NCI-H345 treated with DMSO at 0.1 percent for 48 hours (cell line): ENCODE measurements around the gene PAPPA2.
"Not testable (repeated sequence)": the region's sequence is repeated elsewhere in the genome, so short reads cannot be mapped to it uniquely, and the experiment has no call there.

Experiments
- DNase-seq: peaks from one replicate; lab custom pipeline; 2025; ENCODE audit not compliant: unreplicated experiment; lab: John Stamatoyannopoulos, UW

The PAPPA2 gene

GRCh38 chr1:176551146-176551545 is 88.2 kb downstream of the PAPPA2 start:
- DNase-seq = no peak

GRCh38 chr1:176552217-176552991 is 89.4 kb downstream of the PAPPA2 start:
- DNase-seq = no peak

DNA sequence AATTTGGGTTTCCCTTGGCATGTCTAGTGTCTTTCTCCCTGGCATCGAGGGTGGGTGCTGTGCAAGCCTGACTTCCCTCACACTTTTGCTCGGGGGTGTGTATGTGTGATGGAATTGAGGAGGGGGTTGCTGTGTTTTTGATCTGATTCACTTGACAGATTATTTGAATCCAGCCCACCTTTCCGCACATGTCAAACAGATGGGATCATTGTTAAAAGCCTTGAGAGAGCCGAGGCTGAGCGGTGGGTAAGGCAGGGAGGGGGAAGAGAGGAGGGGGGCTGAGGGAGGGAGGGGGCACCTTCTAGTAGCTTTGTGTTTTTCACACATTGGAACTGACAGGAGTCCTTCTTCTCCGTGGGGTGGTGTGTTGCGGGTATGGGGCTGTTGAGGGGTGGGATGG is 90.0 kb downstream of the PAPPA2 start:
- no peak for DNase-seq

- DNase-seq = no peak
Observed at GRCh38 chr1:176556288-176556687, 93.3 kb downstream of the PAPPA2 start.

DNA sequence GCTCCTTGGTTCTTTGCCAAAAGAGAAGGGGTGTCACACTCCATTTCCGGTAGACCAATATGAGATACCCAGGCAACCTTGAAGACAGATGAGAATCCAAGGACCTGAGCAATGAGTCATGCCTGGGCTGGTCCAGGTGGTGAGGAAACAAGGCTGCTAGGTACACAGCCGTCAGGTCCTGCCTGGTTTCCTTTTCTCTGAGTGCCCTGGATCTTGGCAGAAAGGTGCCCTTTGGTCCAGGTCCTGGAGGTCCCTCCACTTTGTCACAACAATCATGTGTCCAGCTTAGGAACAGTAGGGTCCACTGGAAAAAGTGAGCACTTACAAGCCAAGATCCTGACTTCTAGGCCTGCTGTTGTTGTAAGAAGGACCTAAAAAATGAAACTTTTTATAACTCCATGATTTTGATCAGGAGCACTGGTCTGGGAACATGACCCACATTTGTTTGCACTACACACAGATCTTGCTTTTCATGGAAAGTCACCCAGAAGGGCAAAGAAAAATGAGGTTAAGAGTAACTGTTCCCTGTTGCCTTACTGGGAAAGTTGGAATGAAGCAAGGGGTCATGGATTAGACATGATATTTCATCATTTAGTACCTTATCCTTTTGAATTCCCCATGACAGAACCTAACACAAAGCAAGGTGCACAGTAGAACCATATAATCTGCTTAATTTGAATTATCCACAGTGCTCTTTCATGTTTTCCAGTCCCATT is 94.7 kb downstream of the PAPPA2 start:
- no peak for DNase-seq

DNA sequence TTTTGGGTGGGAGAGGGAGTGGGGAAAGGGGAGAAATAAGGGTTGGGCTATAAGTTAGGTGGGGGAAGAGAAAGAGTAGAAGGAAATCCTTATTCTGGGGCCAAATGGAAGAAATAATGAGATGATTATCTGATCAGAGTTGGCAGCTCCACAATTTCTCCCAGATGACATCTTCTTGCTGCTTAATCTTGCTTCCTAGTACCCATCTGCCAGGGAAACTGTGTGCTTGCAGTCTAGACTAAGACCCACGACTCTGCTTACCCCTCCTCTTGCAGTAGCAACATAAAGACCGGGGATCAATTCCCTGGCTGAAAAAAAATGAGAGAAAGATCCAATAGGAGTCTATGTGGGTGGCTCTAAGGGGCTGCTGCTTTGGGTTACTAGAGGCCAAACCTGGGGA is 95.6 kb downstream of the PAPPA2 start:
- no peak for DNase-seq

DNA sequence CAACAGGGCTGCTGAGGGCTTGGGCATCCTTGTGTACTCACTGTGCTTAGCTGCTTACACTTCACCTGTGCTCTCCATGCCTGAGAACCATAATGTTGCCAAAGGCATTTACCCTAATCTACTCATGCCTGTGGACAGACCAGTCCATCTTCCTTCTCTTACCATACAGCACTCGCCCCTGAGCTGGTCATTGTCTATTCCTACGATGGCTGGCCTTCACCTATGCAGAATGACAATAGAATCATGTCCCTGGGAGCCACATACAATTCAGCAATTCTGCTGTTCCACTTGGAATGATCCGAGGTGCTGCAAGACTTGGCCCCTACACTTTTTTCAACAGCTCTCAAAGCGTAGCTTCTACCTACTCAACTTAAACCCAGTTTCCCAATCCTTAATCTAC is 96.5 kb downstream of the PAPPA2 start:
- no peak for DNase-seq

GRCh38 chr1:176559878-176560277 is 96.9 kb downstream of the PAPPA2 start:
- DNase-seq = peak; percentile 8

DNA sequence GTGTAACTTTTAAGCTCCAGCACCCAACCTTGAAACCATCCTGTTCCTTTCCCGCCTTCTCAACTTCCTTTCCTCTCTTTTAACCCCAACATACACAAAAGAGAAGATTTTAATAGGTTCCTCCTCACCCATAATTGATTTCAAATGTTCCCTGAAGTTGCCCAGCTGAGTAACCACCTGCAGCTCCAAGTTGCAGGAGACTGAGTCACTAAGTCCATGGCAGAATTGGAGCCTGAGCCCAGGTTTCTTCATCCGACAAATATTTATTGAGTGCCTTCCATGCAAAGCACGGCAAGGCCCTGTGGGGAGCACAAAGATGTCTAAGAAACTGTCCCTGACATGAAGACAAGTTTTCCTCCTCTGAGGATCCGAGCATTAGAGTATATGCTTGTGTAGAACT is 97.7 kb downstream of the PAPPA2 start:
- no peak for DNase-seq

GRCh38 chr1:176561761-176562160 is 98.8 kb downstream of the PAPPA2 start:
- DNase-seq = not testable (repeated sequence)

GRCh38 chr1:176566004-176566975 is 103.3 kb downstream of the PAPPA2 start:
- DNase-seq = no peak

DNA sequence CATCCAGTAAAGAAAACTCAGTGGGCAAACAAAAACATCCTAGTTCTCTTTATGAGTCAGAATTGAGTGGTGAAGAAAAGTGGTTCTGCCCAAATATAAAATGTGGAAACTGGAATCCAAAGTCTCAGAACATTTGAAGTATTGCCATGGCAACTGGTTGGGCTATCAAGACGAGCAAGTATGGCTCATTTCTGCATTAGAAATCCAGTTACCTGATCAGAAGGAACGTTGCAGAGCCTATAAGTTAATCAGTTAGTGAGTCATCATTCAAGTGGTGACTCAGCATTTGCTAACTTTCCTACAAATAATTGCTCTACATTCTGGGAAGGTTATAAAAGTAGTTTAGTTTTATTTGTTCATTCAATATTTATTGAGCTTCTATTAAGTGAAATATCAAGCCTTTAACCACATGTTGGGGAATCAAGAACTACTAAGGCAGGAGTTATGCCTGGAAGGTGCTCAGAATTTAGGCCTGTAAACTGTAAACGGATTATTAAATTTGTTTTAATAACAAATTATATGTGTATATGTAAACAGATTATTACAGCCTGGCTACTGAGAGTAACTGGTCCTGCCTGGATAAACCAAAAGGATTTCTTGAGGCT is 104.3 kb downstream of the PAPPA2 start:
- DNase-seq = no peak

GRCh38 chr1:176568185-176568584 is 105.2 kb downstream of the PAPPA2 start:
- no peak for DNase-seq

DNA sequence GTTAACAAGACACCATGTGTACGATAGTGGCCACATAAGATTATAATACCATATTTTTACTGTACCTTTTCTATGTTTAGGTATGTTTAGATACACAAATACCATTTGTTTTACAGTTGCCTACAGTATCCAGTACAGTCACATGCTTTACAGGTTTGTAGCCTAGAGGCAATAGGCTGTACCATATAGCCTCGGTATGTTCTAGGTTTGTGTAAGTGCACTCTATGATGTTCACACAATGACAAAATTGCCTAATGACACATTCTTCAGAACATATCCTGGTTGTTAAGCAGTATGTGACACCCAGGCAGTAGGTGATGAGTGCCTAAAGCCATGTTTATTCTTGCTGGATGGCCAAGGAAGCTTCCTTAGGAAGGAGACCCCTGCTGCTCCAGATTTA is 111.8 kb downstream of the PAPPA2 start:
- no peak for DNase-seq

DNA sequence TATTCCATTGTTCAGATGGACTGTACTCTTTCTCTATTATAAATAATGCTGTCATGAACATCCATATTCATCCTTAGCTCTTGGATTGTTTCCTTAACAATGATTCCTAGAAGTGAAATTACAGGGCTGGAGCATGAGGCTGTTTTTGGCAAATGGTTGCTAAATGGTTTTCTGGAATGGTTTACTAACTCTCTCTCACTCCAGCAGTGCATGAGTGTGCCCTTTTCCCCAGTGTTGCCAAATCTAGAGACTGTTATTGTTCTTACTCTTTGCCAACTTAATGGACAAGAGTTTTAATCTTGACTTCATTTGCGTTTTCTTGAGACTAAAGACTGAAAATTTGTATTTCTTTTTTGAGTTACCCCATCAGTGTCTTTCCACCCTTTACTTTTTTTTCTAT is 113.0 kb downstream of the PAPPA2 start:
- no peak for DNase-seq

- DNase-seq = no peak
Observed at GRCh38 chr1:176576670-176577069, 113.7 kb downstream of the PAPPA2 start.

DNA sequence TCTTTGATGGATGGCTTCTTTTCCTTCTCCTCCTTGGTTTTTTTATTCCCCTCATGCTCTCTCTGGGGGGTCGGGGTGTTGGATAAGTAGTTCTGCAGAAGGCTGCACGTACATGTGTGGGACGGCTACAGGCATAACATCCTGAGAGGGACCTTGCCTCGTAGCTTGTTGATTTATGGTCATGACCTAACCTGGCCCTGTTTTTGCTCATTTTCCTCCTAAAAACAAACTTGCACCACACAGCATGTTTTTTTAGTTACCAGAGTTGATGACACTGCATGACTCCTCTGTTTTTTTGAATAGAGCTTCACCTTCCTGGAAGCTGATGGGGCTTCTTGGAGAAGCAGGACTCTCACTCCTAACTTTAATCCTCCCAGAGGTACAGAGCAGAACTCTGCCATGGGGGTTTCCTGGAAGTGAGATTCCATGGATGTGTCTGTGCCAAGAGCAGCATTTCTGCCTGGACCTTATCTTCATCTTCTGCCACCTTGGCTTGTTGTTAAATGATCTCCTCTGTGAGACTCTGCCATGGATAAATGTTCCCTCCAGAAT is 114.7 kb downstream of the PAPPA2 start:
- DNase-seq = no peak

GRCh38 chr1:176579087-176579486 is 116.1 kb downstream of the PAPPA2 start:
- DNase-seq = no peak

DNA sequence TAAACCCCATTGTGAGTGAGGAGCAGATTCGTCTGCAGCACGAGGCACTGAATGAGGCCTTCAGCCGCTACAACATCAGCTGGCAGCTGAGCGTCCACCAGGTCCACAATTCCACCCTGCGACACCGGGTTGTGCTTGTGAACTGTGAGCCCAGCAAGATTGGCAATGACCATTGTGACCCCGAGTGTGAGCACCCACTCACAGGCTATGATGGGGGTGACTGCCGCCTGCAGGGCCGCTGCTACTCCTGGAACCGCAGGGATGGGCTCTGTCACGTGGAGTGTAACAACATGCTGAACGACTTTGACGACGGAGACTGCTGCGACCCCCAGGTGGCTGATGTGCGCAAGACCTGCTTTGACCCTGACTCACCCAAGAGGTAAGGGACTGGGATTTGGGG is 132.2 kb downstream of the PAPPA2 start:
- no peak for DNase-seq

- no peak for DNase-seq
Observed at GRCh38 chr1:176601348-176601747, 138.4 kb downstream of the PAPPA2 start.
